ENCODE results near the gene CASP5. TPM values are rescaled to one million over a fixed set of nuclear protein-coding genes. Genes with fewer than 3 reads are reported as not detected.

CASP5 gene
- polyA plus RNA-seq, 1 experiment, result 0.07 TPM

DNA sequence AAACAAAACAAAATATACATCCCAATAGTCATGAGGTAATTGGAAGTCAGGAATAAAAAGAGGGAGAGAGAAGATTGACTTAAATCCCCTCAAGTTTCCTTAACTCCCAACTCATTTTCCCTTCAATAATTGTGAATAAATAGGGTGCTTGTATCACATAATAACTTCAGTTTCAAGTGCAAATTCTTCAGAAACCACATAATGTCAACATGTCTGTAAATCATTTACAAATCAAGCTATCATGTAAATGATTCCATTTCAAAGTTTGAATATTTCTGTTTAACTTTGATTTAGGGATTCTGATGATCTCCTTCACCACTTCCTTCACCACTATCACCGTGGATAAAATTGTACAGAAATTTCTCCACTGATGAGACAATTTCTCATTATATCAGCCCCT lies 23.2 kb downstream of the CASP5 start:
- ChIA-PET POLR2A (no interaction called here), CTCF (interaction anchor here (0.6 kb wide), 1 partner anchor 23 kb away, joined by 3 read pairs; no protein-coding TSS in a partner anchor)
- no peaks in the 10 kb centered on the region for H3K9me3 ChIP-seq (ENCODE audit: control insufficient read depth, insufficient read depth, low read length)
- no peaks in the 10 kb centered on the region for H3K27me3 ChIP-seq (ENCODE audit: control insufficient read depth, insufficient read depth, low read length)
- no peak overlapping the region for H3K27ac ChIP-seq (ENCODE audit: low read depth, low read length)
- no peak overlapping the region for H3K4me3 ChIP-seq (ENCODE audit: low read depth, low read length)
- no peak for DNase-seq (ENCODE audit: low read depth, low spot score)
- TF ChIP-seq, protein P1, sequence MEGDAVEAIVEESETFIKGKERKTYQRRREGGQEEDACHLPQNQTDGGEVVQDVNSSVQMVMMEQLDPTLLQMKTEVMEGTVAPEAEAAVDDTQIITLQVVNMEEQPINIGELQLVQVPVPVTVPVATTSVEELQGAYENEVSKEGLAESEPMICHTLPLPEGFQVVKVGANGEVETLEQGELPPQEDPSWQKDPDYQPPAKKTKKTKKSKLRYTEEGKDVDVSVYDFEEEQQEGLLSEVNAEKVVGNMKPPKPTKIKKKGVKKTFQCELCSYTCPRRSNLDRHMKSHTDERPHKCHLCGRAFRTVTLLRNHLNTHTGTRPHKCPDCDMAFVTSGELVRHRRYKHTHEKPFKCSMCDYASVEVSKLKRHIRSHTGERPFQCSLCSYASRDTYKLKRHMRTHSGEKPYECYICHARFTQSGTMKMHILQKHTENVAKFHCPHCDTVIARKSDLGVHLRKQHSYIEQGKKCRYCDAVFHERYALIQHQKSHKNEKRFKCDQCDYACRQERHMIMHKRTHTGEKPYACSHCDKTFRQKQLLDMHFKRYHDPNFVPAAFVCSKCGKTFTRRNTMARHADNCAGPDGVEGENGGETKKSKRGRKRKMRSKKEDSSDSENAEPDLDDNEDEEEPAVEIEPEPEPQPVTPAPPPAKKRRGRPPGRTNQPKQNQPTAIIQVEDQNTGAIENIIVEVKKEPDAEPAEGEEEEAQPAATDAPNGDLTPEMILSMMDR (IDR thresholded peaks at IDR 0.05; ENCODE audit: low read depth, low read length), result no peak

- Histone ChIP-seq H3K4me3 (ENCODE audit: low read depth, low read length) (no peak overlapping the region), H3K9me3 (ENCODE audit: control insufficient read depth, insufficient read depth, low read length) (no peaks in the 10 kb centered on the region), H3K27me3 (ENCODE audit: control insufficient read depth, insufficient read depth, low read length) (no peaks in the 10 kb centered on the region), H3K27ac (ENCODE audit: low read depth, low read length) (no peak overlapping the region)
- no peak for DNase-seq (ENCODE audit: low read depth, low spot score)
- TF ChIP-seq, protein P1 (IDR thresholded peaks at IDR 0.05; ENCODE audit: low read depth, low read length), result no peak
- ChIA-PET POLR2A (no interaction called here), CTCF (interaction anchor here (1.1 to 1.4 kb wide), 2 partner anchors 40 to 865 kb away, joined by 3 to 10 read pairs; no protein-coding TSS in a partner anchor)
These were observed 25.7 kb downstream of the CASP5 start for GRCh38 chr11:104997288-104997687.

DNA sequence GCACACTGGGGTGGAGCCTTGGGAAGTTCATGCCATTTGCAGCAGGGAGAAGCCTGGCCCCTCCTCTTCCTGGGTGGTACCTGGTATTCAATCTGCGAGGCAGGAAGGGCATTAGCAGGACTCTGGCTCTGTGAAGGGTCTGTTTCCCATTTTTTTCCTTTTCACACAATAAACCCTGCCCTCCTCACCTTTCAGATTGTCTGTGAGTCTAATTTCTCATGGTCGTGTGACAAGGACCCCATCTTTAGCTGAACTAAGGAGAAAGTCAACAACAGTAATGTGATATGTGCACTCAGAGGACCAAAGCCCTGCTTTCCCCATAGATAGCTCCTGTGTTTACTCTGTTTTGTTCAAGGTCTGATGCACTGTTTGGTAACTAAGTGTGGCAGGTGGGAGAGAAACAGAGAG lies 28.0 kb downstream of the CASP5 start:
- TF ChIP-seq, protein P1 (IDR thresholded peaks at IDR 0.05; ENCODE audit: low read depth, low read length), result no peak
- DNase-seq (ENCODE audit: low read depth, low spot score), result no peak
- Histone ChIP-seq H3K4me3 (ENCODE audit: low read depth, low read length) (no peak overlapping the region), H3K27me3 (ENCODE audit: control insufficient read depth, insufficient read depth, low read length) (no peaks in the 10 kb centered on the region), H3K27ac (ENCODE audit: low read depth, low read length) (no peak overlapping the region), H3K9me3 (ENCODE audit: control insufficient read depth, insufficient read depth, low read length) (no peaks in the 10 kb centered on the region)
- CTCF ChIA-PET, result no interaction called here
- POLR2A ChIA-PET, result no interaction called here

DNA sequence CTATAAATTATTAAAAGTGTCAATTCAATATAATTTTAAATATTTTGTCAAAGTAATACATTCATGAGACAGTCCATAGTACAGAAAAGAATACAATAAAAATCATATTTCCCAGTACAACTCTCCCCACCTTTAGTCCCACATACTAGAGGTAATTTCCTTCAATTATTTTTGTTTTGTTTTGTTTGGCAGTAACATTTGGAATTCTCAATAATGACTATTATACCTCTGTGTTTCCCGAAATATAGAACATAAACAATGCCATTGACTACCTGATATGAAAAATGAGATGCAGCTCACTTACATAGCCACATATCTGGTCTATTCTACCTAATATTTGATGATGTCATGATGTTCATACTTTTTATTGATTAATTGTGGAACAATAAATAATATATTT lies 30.2 kb downstream of the CASP5 start:
- ChIA-PET CTCF (no interaction called here), POLR2A (no interaction called here)
- DNase-seq (ENCODE audit: low read depth, low spot score), result no peak
- Histone ChIP-seq H3K4me3 (ENCODE audit: low read depth, low read length) (no peak overlapping the region), H3K9me3 (ENCODE audit: control insufficient read depth, insufficient read depth, low read length) (no peaks in the 10 kb centered on the region), H3K27ac (ENCODE audit: low read depth, low read length) (no peak overlapping the region), H3K27me3 (ENCODE audit: control insufficient read depth, insufficient read depth, low read length) (no peaks in the 10 kb centered on the region)
- TF ChIP-seq, protein P1 (IDR thresholded peaks at IDR 0.05; ENCODE audit: low read depth, low read length), result no peak

- Histone ChIP-seq H3K9me3 (ENCODE audit: control insufficient read depth, insufficient read depth, low read length) (no peaks in the 10 kb centered on the region), H3K4me3 (ENCODE audit: low read depth, low read length) (no peak overlapping the region), H3K27ac (ENCODE audit: low read depth, low read length) (no peak overlapping the region), H3K27me3 (ENCODE audit: control insufficient read depth, insufficient read depth, low read length) (no peaks in the 10 kb centered on the region)
- CTCF ChIA-PET, result no interaction called here
- TF ChIP-seq, protein P1 (IDR thresholded peaks at IDR 0.05; ENCODE audit: low read depth, low read length), result no peak
- no peak for DNase-seq (ENCODE audit: low read depth, low spot score)
- POLR2A ChIA-PET, result no interaction called here
These were observed 31.0 kb downstream of the CASP5 start for GRCh38 chr11:104991994-104992393.

All from AG04450 (cell line).